DND-41 (cell line): ENCODE results near the gene IGSF9.

Experiments used
- ATAC-seq: fragments of 200-7000 bp; cut with Tn5 transposase; 3 replicates; pipeline ENCODE4 v1.9.1; 2021; ENCODE audit warnings: low read depth; ENCODE audit not compliant: insufficient read depth
- DNase-seq: peaks from one replicate; pipeline ENCODE4 v3.0.0-alpha.2; 2020
- H2AFZ ChIP-seq: 2 replicates; pipeline ENCODE4 v1.6.0; 2012; ENCODE audit warnings: low read depth, low read length
- H3K27ac ChIP-seq: 2 replicates; pipeline ENCODE4 v1.5.1; 2012; ENCODE audit warnings: low read length, inconsistent platforms
- H3K27me3 ChIP-seq: fragments of 200-600 bp; sonication (generic); 2 replicates; pipeline ENCODE4 v1.6.0; 2012; ENCODE audit warnings: low read length, mild to moderate bottlenecking, inconsistent platforms; ENCODE audit not compliant: insufficient read depth, poor library complexity
- H3K36me3 ChIP-seq: 2 replicates; pipeline ENCODE4 v1.5.1; 2012; ENCODE audit warnings: low read length, inconsistent platforms; ENCODE audit not compliant: insufficient read depth
- H3K4me1 ChIP-seq: 2 replicates; pipeline ENCODE4 v1.5.1; 2012; ENCODE audit warnings: mild to moderate bottlenecking, low read length; ENCODE audit not compliant: insufficient read depth
- H3K4me2 ChIP-seq: 2 replicates; pipeline ENCODE4 v1.6.0; 2012; ENCODE audit warnings: mild to moderate bottlenecking, moderate library complexity, low read length, inconsistent platforms; ENCODE audit not compliant: insufficient read depth
- H3K4me3 ChIP-seq, 2 experiments: fragments of 200-600 bp in 1 of 2; shearing (Covaris generic) in 1 of 2; 2 replicates each; pipeline ENCODE4 v1.5.1; 2012 to 2016; ENCODE audit warnings: inconsistent platforms in 2 of 2, low read length in 2 of 2, mild to moderate bottlenecking in 2 of 2, low read depth in 1 of 2, moderate library complexity in 1 of 2
- H3K79me2 ChIP-seq: 2 replicates; pipeline ENCODE4 v1.6.0; 2012; ENCODE audit warnings: low read length, inconsistent platforms; ENCODE audit not compliant: insufficient read depth
- H3K9ac ChIP-seq: 2 replicates; pipeline ENCODE4 v1.6.0; 2012; ENCODE audit warnings: low read depth, mild to moderate bottlenecking, inconsistent platforms, low read length, moderate library complexity
- H3K9me3 ChIP-seq: 2 replicates; pipeline ENCODE4 v1.5.1; 2012; ENCODE audit warnings: low read length, moderate library complexity, mild to moderate bottlenecking, inconsistent platforms; ENCODE audit not compliant: insufficient read depth, severe bottlenecking
- H4K20me1 ChIP-seq: 2 replicates; pipeline ENCODE4 v1.6.0; 2012; ENCODE audit warnings: low read length; ENCODE audit not compliant: insufficient read depth
- CTCF ChIP-seq: IDR thresholded peaks from 2 replicates; pipeline ENCODE4 v1.5.1; 2012; ENCODE audit warnings: borderline replicate concordance, low read length, moderate library complexity, mild to moderate bottlenecking; ENCODE audit not compliant: poor library complexity, severe bottlenecking; ENCODE audit errors: extremely low read depth
- EZH2 ChIP-seq: IDR thresholded peaks from 3 replicates; pipeline ENCODE4 v1.6.1; 2012; ENCODE audit warnings: borderline replicate concordance, low read depth, mild to moderate bottlenecking, moderate library complexity, low read length, inconsistent platforms; ENCODE audit not compliant: severe bottlenecking

Gene IGSF9

GRCh38 chr1:159985473-159985872 lies 40.1 kb upstream of the IGSF9 start:
- Histone ChIP-seq H3K9me3 (no peaks in the 10 kb centered on the region), H3K79me2 (no peaks in the 10 kb centered on the region), H3K4me2 (no peak overlapping the region), H2AFZ (no peak overlapping the region), H3K36me3 (no peaks in the 10 kb centered on the region), H3K27ac (no peak overlapping the region), H4K20me1 (no peaks in the 10 kb centered on the region), H3K4me1 (no peaks in the 10 kb centered on the region), H3K27me3 (peaks cover 20% of the 10 kb centered on the region), H3K9ac (no peak overlapping the region), H3K4me3 (no peak overlapping the region)
- no peak for DNase-seq
- TF ChIP-seq CTCF, result no peak
- no peak for TF ChIP-seq EZH2
- ATAC-seq, result no peak

GRCh38 chr1:159983681-159984080 lies 38.3 kb upstream of the IGSF9 start:
- DNase-seq, result no peak
- no peak overlapping the region for H3K27ac ChIP-seq
- no peak overlapping the region for H3K4me3 ChIP-seq
- no peak for ATAC-seq
- no peaks in the 10 kb centered on the region for H3K79me2 ChIP-seq
- no peaks in the 10 kb centered on the region for H4K20me1 ChIP-seq
- TF ChIP-seq CTCF, result no peak
- no peak overlapping the region for H3K9ac ChIP-seq
- H3K9me3 ChIP-seq, result no peaks in the 10 kb centered on the region
- no peak overlapping the region for H2AFZ ChIP-seq
- H3K36me3 ChIP-seq, result no peaks in the 10 kb centered on the region
- peaks cover 19% of the 10 kb centered on the region for H3K27me3 ChIP-seq
- H3K4me1 ChIP-seq, result no peaks in the 10 kb centered on the region
- no peak overlapping the region for H3K4me2 ChIP-seq

- Histone ChIP-seq H2AFZ (no peak overlapping the region), H3K4me3 (no peak overlapping the region), H3K4me2 (no peak overlapping the region), H4K20me1 (0 out of 2 replicates have a peak, but pooled peaks cover 2% of the 10 kb centered on the region), H3K9me3 (no peaks in the 10 kb centered on the region), H3K27ac (no peak overlapping the region), H3K4me1 (no peaks in the 10 kb centered on the region), H3K9ac (no peak overlapping the region), H3K79me2 (no peaks in the 10 kb centered on the region), H3K27me3 (peaks cover 21% of the 10 kb centered on the region), H3K36me3 (no peaks in the 10 kb centered on the region)
- no peak for DNase-seq
- ATAC-seq, result no peak
- no peak for TF ChIP-seq EZH2
- no peak for TF ChIP-seq CTCF
These were observed 36.9 kb upstream of the IGSF9 start for GRCh38 chr1:159982280-159982679.
